Subcutaneous adipose tissue (tissue), 4 donors: Measurements from ENCODE around the gene PTPRK. TPM values are rescaled to one million over a fixed set of nuclear protein-coding genes. Genes with fewer than 3 reads are reported as not detected.

Experiments used
- CTCF ChIP-seq: fragments of 450-650 bp; IDR thresholded peaks from one replicate; pipeline ENCODE4 v1.5.1; 2016; ENCODE audit warnings: low read depth, mild to moderate bottlenecking, control low read depth, antibody characterized with exemption, moderate library complexity
- total RNA-seq, 4 donors: library from RNA; depleted of rRNA; stranded (reverse); fragments of >200 nt; gene quantifications; one replicate each; pipeline ENCODE4 v1.1.0, GENCODE V29; 2016

Gene PTPRK
- total RNA-seq, 4 donors from 2014 or later = 21.6 to 31.0 (median 26.1) TPM

GRCh38 chr6:128124713-128125112 lies 395.7 kb downstream of the PTPRK start:
- no peak for TF ChIP-seq CTCF

DNA sequence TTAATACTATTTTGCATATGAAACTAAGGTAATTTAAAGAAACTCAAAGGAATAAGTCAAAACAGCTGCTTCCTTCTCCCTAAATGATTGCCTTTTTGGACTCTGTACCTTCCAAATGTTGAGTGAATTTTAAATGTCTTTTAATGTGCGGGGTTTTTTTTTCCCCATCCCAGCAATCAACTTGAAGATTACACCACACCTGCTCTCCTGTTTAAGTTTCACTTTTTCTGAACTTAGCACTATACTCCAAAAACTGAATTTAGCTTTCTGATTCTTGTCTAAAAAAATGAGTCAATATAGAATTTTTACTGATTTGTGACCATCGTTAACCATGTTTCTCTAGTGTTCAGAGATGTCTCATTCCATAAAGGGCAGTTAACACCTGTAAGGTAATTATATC lies 398.8 kb downstream of the PTPRK start:
- no peak for TF ChIP-seq CTCF

DNA sequence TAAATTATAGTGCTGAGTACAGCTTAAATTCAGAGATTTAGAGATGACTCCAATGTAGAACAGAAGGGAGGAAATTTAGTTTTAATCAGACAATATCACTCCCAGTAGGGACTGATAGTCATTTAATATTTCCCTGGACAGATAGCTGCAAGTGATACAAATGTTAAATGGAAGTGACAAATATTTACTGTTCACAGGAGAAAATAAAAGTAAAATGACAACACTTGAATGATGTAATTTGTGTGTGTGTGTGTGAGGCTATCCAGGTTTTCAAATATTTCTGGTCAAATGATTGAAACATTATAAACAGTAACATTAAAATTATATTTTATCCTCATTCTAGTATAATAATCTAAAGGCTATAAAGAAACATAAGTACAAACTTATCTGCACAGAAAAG lies 399.2 kb downstream of the PTPRK start:
- TF ChIP-seq CTCF = no peak

GRCh38 chr6:128118401-128118800 lies 402.0 kb downstream of the PTPRK start:
- TF ChIP-seq CTCF = no peak

GRCh38 chr6:128117916-128118315 lies 402.5 kb downstream of the PTPRK start:
- no peak for TF ChIP-seq CTCF

DNA sequence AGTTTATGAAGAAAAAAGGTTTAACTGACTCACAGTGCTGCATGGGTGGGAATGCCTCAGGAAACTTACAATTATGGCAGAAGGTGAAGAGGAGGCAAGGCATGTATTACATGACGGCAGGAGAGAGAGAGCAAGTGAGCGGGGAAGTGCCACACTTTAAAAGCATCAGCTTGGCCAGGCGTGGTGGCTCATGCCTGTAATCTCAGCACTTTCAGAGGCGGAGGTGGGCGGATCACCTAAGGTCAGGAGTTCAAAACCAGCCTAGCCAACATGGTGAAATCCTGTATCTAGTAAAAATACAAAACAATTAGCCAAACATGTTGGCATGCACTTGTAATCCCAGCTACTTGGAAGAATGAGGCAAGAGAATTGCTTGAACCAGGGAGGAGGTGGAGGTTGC lies 406.2 kb downstream of the PTPRK start:
- no peak for TF ChIP-seq CTCF

DNA sequence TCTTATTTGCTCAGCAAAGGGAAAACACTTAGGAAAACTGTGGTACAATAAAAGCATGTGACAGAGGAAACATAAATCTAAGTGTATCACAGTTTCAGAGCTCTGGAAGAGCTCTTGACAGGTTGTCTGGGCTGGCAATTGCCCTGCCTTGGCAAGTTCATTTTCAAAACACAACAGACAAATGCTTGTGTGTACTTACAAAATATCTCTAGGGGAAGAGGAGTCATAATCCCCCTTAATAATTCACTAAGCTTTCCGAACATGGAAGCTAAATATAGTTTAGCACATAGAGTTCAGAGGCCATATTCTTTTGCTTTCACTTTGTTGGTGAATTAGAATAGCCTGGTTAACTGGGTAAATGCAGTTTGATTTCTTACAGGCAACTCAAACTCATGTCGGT lies 407.9 kb downstream of the PTPRK start:
- TF ChIP-seq CTCF = no peak
